NCI-H128 (cell line): Measurements from ENCODE around the gene DHPS.

Experiments used
- DNase-seq: peaks from one replicate; lab custom pipeline; 2025; ENCODE audit not compliant: unreplicated experiment; lab: John Stamatoyannopoulos, UW

Gene DHPS

GRCh38 chr19:12675940-12676339 lies 5.7 kb downstream of the DHPS start:
- no peak for DNase-seq

DNA sequence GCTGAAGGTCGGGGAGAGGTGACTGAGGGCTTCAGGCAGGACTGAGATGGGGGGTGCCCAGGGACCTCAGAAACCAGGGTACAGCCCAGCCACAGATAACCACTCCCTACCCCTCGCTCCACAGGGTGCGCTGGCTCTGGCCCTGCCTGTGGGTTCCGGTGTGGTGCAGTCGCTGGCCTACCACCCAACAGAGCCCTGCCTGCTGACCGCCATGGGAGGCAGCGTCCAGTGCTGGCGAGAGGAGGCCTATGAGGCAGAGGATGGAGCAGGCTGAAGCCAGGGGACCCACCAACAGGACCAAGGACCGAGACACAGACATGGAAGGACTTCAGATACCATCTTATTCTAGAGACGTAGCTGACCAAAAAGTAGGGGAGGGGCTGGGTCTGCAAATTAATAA lies 6.3 kb downstream of the DHPS start:
- no peak for DNase-seq

GRCh38 chr19:12672744-12673143 lies 8.9 kb downstream of the DHPS start:
- no peak for DNase-seq

DNA sequence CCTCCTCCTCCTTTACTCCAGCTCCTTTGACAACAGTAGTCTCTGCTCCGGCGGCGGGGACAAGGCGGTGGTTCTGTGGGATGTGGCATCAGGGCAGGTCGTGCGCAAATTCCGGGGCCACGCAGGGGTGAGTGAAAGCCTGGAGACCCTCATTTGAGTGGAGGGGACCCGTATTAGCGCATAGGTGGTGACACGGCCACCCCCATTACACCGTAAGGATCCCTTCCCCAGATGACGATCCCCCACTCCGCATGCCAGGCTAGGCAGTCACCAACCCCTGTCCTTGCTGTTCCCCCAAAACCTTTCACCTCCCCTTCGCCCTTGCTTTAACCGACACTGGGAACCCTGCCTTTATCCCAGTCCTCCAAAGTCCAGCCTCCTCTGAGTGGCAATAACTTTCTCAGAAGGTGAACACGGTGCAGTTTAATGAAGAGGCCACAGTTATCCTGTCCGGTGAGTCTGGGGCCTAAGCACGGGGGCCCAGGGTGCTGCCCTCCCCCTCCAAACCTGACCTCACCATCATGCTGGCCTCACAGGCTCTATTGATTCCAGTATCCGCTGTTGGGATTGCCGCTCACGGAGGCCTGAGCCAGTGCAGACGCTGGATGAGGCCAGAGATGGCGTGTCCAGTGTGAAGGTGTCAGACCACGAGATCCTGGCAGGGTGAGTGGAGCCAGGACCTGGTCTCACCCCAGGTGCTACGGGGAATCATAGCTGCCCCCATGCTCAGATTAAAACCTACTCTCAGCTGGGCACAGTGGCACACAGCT lies 11.3 kb downstream of the DHPS start:
- DNase-seq, result no peak

GRCh38 chr19:12669270-12670158 lies 12.2 kb downstream of the DHPS start:
- DNase-seq, result peak; percentile 64

DNA sequence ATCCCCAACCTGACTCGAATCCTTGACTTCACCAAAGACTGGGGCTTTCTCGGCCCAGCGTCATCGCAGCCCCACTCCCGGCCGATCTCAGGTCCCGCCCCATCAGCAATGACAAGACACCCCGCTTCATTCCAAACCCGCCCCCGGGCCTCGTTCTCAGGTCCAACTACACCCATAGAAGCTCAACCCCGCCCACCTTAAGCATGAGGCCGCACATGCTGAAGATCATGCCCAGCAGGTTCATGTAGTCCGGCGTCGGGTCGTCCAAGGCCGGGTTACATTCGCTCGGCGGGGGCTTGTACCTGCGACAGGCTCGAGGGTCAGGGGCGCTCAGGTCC lies 12.8 kb downstream of the DHPS start:
- no peak for DNase-seq

DNA sequence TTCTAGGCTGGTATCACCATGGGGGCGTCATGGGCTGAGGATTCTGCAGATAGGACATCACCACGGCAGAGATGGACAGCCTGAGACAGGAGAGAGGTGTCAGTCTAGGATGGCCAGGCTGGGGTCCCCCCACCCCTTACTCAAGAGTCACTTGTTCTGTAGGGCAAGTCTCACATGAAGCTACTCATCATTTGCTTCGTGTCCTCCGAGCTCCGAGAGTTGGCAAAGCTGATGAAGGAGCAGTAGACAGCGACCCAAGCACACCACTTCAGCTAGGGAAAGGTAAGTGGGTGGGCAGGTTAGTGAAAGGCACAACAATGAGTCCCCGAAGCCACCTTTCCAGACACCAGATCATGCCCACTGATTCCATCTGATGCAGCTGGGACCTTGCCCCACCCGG lies 13.3 kb downstream of the DHPS start:
- DNase-seq, result no peak

- DNase-seq, result no peak
These were observed 13.9 kb downstream of the DHPS start for GRCh38 chr19:12667731-12668302.

- peak; percentile 35 for DNase-seq
These were observed 15.2 kb downstream of the DHPS start, which contains the start of the genes MAN2B1 and WDR83 for GRCh38 chr19:12666265-12667048. Gene MAN2B1, minus strand, starts transcription at chr19:12666742. Its CDS starts 41 bp downstream, at chr19:12666701. Gene WDR83, plus strand, starts transcription at chr19:12666807. Its CDS starts 2,984 bp downstream, at chr19:12669791.

DNA sequence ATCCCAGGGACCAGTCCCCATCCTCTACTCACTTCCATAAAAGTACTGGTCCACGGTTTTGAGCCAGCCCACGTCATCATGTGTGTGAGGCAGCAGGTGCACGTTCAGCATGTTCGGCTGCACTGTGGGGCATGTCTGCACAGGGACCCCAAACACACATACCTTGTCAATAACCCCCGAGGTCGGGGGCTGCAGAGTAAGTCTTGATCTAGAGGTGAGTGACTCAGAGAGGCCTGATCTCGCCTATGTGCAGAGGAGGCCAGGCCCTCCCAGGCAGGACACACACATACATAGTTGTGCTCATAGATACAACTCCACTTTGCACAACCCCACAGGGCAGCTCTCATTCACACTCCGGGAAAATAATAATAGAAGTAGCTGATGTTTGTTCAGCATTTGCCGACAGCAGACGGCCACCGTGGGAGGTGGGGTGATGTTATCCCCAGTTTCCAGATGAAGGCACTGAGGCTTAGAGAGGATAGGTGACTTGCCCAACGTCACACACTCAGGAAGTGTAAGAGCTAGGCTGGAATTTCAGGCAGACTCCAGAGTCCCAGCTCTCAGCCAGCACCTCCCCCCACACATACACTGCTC lies 15.9 kb downstream of the DHPS start:
- DNase-seq, result no peak

DNA sequence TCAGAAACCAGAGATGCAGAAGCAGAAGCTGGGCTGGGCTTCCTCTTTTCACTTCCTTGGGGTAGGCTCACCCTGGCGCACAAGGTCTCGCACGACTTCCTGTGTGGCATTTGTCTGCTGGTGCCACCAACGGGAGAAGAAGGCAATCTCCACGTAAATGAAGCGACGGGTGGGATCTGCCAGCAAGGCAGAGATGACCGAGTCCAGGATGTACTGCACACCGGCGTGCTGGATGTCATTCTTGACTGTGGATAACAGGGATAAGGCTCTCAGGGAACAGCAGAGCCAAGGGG lies 16.5 kb downstream of the DHPS start:
- no peak for DNase-seq

DNA sequence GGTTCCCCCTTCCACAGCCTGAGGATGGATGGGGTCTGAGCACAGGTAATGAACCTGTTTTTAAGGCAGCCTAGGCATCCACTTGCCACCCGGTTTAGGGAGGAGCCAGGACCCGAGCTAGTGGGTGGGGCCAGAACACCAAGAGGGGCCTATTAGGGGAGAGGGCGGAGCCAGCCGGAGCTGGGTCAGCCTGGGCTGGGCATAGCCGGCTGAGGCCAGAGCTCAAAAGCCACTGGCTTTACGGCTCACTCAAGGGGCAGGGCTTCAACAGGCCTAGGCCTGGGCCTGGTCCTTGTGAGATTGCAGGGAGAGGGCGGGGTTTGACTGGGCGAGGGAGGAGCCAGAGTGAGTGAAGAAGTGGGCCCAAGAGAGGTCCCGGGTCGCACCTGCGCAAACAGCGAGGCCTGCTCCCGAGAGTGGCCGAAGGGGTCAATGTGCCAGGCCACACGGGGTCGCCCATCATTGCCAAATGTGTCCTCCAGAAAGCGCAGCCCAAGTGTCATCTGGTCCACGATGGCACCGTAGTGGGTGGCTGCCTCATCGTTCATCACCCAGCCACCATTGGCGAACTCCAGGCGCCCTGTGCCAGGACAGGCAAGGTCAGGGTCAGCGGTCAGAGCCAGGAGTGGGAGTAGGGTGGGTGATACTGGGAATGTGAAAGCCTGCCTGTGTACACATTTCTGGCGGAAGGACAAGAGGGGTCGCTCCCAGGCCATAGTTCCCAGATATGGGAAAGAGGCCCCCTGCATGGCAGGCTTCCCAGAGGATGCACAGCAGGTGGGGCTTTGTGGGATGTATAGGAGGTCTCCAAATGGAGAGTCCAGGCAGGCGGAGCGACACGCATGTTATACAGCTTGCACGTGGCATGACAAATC lies 17.0 kb downstream of the DHPS start:
- no peak for DNase-seq

DNA sequence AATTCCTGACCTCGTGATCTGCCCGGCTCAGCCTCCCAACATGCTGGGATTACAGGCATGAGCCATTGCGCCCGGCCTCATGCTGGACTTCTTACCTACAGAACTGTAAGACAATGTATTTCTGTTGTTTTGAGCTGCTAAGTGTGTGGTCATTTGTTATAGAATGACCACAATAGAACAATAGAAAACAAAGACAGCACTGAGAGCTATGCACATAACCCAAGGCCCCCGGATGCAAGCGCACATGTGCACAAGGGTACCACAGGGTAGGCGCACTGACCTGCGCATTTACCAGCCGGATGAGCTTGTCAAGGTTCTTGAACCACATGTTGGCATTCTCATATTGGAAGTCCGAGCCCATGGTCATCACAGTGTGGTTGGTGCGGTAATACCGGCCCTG lies 20.7 kb downstream of the DHPS start:
- no peak for DNase-seq

DNA sequence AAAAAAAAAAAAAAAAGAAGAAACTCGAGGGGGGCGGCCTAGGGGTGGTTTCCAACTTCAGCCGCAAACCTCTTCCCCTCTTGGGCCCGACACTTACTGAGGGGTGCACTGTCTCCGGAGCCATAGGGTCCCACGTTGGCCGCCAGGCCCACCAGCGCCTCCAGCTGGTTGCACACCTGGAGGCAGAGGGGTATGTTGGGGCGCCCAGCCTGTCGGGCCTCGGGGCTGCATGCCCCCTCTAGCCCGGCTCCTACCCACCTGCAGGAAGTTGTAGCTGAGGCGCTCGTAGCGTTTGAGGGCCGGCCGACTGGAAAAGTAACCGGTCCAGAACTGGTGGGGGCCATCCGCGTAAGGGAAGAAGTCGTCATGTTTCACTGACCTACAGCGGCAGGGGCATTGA lies 23.7 kb downstream of the DHPS start:
- DNase-seq, result no peak

GRCh38 chr19:12656899-12657571 lies 24.6 kb downstream of the DHPS start:
- no peak for DNase-seq

DNA sequence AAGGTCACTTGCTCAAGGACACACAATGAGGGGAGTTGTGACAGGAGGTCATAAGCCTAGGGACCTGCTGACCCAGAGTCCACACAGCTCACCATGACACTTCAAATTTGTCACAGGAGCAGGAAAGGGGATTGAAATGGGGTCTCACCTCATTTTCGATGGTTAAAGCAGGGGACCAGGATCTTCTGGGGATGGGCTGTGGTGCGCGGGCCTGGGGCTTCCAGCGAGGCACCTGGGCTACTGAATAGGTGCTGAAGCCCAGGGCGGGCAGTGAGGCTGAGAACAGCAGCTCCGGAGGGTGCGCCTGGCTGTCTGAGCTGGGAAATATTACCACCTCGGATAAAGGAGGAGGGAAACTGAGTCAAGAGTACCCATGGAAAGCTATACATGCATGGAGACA lies 26.1 kb downstream of the DHPS start:
- DNase-seq, result no peak

DNA sequence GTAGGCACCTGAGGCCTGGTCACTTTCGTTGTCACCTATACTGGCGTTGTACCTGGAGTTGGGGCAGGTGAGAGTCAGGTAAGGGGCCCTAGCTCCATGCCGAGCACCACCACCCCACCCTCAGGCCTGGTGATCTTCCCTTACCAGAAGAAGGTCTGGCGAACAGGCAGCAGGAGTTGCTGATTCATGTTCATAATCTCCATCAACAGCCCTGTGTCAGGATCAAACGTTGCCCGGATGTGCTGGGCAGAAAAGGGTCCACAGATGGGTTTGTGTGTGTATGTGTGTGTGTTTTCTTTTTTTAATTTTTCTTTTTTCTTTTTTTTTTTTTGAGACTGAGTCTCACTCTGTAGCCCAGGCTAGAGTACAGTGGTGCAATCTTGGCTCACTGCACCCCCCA lies 29.5 kb downstream of the DHPS start:
- no peak for DNase-seq

GRCh38 chr19:12649941-12650340 lies 31.7 kb downstream of the DHPS start:
- no peak for DNase-seq

DNA sequence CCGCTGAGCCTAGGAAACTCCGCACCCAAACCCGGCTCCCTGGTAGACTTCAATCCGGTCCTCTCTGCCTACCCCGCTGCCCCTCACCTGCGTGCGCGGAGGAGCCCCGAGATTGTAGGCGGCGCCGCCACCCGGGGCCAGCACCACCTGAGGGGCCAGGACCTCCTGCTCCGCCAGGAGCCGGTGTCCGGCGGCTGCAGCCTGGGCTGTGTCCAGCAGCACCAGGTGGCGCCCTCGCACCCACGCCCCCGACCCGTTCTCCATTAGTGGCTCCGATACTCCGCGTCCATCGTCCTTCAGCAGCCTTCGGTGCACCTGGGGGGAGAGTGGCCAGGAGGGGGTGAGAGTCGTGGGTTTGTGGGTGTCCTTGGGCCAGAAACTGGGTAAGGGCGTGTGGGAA lies 33.6 kb downstream of the DHPS start:
- DNase-seq, result no peak
